Trophoblast cell (in vitro differentiated cells and primary cell): ENCODE data around the gene METTL1.

Experiments
- DNase-seq, 2 donors: peaks; one replicate each; pipeline ENCODE4 v3.0.0-alpha.2; 2016
- H2AFZ ChIP-seq: 2 replicates; pipeline ENCODE4 v1.6.1; 2013; ENCODE audit warnings: low read length, moderate library complexity, mild to moderate bottlenecking; ENCODE audit not compliant: insufficient read depth, poor library complexity
- H2AK5ac ChIP-seq: 2 replicates; pipeline ENCODE4 v1.6.1; 2013; ENCODE audit warnings: mild to moderate bottlenecking, low read length
- H2BK120ac ChIP-seq: 2 replicates; pipeline ENCODE4 v1.6.1; 2013; ENCODE audit warnings: low read length, mild to moderate bottlenecking, moderate library complexity; ENCODE audit not compliant: insufficient read depth, poor library complexity
- H2BK12ac ChIP-seq: 2 replicates; pipeline ENCODE4 v1.6.1; 2013; ENCODE audit warnings: mild to moderate bottlenecking, low read length, moderate library complexity
- H2BK5ac ChIP-seq: 2 replicates; pipeline ENCODE4 v1.6.1; 2013; ENCODE audit warnings: low read length, low read depth, moderate library complexity, mild to moderate bottlenecking; ENCODE audit not compliant: poor library complexity
- H3K14ac ChIP-seq: 2 replicates; pipeline ENCODE4 v1.6.1; 2013; ENCODE audit warnings: mild to moderate bottlenecking, low read length
- H3K18ac ChIP-seq: 2 replicates; pipeline ENCODE4 v1.6.1; 2013; ENCODE audit warnings: mild to moderate bottlenecking, low read length
- H3K23ac ChIP-seq: 2 replicates; pipeline ENCODE4 v1.6.1; 2013; ENCODE audit warnings: low read length
- H3K27ac ChIP-seq: 2 replicates; pipeline ENCODE4 v1.5.1; 2013; ENCODE audit warnings: low read depth, mild to moderate bottlenecking, inconsistent platforms, low read length, moderate library complexity
- H3K27me3 ChIP-seq: 2 replicates; pipeline ENCODE4 v1.6.1; 2013; ENCODE audit warnings: inconsistent platforms, mild to moderate bottlenecking, low read length, moderate library complexity; ENCODE audit not compliant: insufficient read depth
- H3K36me3 ChIP-seq, 2 experiments: 1 replicate in 1 of 2; 2 replicates in 1 of 2; pipeline ENCODE4 v1.6.1; 2013; ENCODE audit warnings: low read length in 2 of 2, mild to moderate bottlenecking in 2 of 2, moderate library complexity in 1 of 2; ENCODE audit not compliant: insufficient read depth in 2 of 2, control insufficient read depth in 1 of 2
- H3K4ac ChIP-seq: 2 replicates; pipeline ENCODE4 v1.6.1; 2013; ENCODE audit warnings: low read depth, mild to moderate bottlenecking, low read length, moderate library complexity
- H3K4me1 ChIP-seq, 2 experiments: 1 replicate in 1 of 2; 2 replicates in 1 of 2; pipeline ENCODE4 v1.6.1; 2013; ENCODE audit warnings: low read length in 2 of 2, mild to moderate bottlenecking in 2 of 2, moderate library complexity in 1 of 2; ENCODE audit not compliant: insufficient read depth in 2 of 2, control insufficient read depth in 1 of 2
- H3K4me2 ChIP-seq: 2 replicates; pipeline ENCODE4 v1.6.1; 2013; ENCODE audit warnings: inconsistent platforms, mild to moderate bottlenecking, low read length, moderate library complexity
- H3K4me3 ChIP-seq: 2 replicates; pipeline ENCODE4 v1.5.1; 2013; ENCODE audit warnings: mild to moderate bottlenecking, low read depth, low read length, inconsistent platforms
- H3K79me1 ChIP-seq: one replicate; pipeline ENCODE4 v1.6.1; 2013; ENCODE audit warnings: low read length
- H3K79me2 ChIP-seq: 2 replicates; pipeline ENCODE4 v1.6.1; 2013; ENCODE audit warnings: low read length, mild to moderate bottlenecking; ENCODE audit not compliant: control insufficient read depth, insufficient read depth, poor library complexity
- H3K9ac ChIP-seq: 2 replicates; pipeline ENCODE4 v1.6.1; 2013; ENCODE audit warnings: mild to moderate bottlenecking, low read length
- H3K9me3 ChIP-seq: 2 replicates; pipeline ENCODE4 v1.6.1; 2013; ENCODE audit warnings: low read depth, mild to moderate bottlenecking, control low read depth, inconsistent platforms, low read length; ENCODE audit not compliant: insufficient read depth
- H4K12ac ChIP-seq: 2 replicates; pipeline ENCODE4 v1.6.1; 2013; ENCODE audit warnings: low read depth, mild to moderate bottlenecking, low read length, moderate library complexity
- H4K8ac ChIP-seq: 2 replicates; pipeline ENCODE4 v1.6.1; 2013; ENCODE audit warnings: low read depth, mild to moderate bottlenecking, low read length, moderate library complexity
- H4K91ac ChIP-seq: one replicate; pipeline ENCODE4 v1.6.1; 2013; ENCODE audit warnings: low read depth, mild to moderate bottlenecking, low read length, moderate library complexity
- WGBS: extraction: QIAGEN DNeasy Blood & Tissue Kit; methylation state at CpG from one replicate; pipeline ENCODE4 v1.1.7; 2013; ENCODE audit warnings: missing lambda C conversion rate; ENCODE audit not compliant: insufficient read length, insufficient coverage; ENCODE audit errors: extremely low coverage; 5-methylcytosine and 5-hydroxymethylcytosine counted together

The METTL1 gene

DNA sequence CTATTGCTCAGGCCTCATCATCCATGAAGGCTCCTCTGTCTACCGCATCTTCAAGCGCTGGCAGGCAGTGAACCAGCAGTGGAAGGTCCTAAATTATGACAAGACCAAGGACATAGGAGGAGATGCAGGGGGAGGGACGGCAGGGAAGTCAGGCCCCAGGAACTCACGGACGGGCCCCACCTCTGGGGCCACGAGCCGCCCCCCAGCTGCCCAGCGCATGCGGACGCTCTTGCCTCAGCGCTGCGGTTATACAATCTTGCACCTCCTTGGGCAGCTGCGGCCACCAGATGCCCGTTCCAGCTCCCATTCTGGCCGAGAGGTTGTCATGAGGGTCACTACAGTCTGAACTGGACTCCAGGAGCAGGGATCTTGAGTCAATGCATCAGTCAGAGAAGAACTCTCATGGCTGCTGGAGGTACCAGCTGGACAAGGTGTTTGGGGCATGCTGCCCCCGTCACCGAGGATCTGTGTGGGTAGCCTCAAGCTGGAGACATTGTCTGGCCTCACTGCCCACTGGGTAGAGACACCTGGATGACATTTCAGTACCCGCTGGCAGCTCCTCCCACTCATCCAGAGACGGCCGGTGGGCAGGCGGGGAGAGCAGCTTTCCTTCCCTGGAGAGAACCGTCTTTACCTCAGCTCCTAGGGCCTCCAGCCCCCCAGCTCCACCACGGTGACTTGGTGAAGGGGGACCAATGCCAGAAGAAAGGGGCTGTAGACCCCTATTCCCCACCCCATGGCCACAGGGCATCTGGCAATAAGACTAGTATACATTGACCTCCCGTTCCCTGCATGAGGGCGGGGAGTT is 13.1 kb downstream of the METTL1 start:
- Histone ChIP-seq H4K12ac (no peak overlapping the region), H2BK5ac (no peak overlapping the region), H3K9me3 (peaks cover 5% of the 10 kb centered on the region), H3K27me3 (peaks cover 30% of the 10 kb centered on the region), H3K23ac (no peak overlapping the region), H3K79me2 (no peaks in the 10 kb centered on the region), H3K4me1 (peaks cover 2 to 8% of the 10 kb centered on the region in 2 experiments), H4K91ac (no peak overlapping the region), H3K4me2 (no peak overlapping the region), H3K4me3 (no peak overlapping the region), H2AFZ (no peak overlapping the region), H2BK12ac (no peak overlapping the region), H2BK120ac (no peak overlapping the region), H3K14ac (no peak overlapping the region), H3K79me1 (no peaks in the 10 kb centered on the region), H3K36me3 (no peaks in the 10 kb centered on the region), H2AK5ac (no peak overlapping the region), H3K18ac (no peak overlapping the region), H3K4ac (no peak overlapping the region), H3K27ac (no peak overlapping the region), H4K8ac (no peak overlapping the region), H3K9ac (no peak overlapping the region)
- no peak for DNase-seq
- no CpG with 5 or more reads among the region's 25 CpGs for WGBS

DNA sequence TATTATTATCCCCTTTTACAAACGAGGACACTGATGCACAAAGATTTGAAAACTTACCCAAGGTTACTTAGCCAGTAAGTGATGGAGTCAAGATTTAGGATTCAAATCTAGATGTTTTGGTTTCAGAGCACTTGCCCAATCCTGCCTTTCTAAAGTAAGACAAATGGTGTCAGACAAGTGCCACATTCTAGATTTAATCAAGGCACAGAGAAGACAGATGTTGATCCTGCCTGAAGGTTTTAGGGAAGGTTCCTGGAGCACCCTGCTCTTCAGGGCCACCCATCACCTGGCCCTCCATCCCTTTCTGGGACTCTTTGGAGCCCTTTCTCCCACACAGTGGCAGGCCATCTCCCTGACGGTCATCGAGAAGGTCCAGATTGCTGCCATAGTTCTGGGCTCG is 14.1 kb downstream of the METTL1 start:
- Histone ChIP-seq H3K4me3 (no peak overlapping the region), H2AFZ (no peak overlapping the region)
- no CpG with 5 or more reads among the region's 4 CpGs for WGBS

DNA sequence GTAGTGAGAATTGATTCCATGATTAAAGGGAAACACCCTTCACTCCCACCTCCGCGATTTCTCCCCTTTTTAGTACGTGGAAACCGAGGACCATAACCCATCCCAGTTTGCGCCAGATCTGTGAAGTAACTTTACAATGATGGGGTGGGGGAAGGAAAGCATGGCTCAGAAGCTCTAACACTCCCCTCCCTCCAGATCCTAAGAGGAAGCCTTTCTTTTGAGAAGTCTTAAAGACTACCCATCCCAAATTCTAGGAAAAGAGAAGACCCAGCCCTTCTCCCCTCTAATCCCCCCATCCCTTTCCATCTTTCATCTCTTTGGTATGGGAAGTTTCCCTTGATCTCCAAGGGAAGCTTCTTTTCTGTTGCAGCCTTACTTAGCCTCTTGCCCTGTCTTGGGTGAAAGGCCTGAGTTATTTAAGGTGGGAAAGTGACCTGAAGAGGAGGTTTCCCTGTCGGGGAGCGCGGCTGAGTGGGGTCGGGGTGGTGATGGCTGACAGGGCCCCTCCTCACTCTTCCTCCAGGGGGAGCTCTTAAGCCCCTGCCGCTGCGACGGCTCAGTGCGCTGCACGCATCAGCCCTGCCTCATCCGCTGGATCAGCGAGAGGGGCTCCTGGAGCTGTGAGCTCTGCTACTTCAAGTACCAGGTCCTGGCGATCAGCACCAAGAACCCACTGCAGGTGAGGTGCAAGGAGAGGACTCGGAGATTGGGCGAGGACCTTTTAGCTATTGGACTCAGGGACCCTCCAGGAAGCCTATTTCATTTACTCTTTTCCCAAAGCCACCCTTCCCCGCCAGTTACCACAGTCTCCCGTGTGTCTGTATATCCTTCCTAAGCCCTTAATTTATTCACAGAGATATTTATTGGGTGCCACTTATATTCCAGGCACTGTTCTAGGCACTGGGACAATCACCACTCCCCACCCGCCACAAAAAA is 15.2 kb downstream of the METTL1 start:
- Histone ChIP-seq H3K18ac (no peak overlapping the region), H2BK5ac (no peak overlapping the region), H2AK5ac (no peak overlapping the region), H2AFZ (no peak overlapping the region), H3K14ac (no peak overlapping the region), H3K4me2 (peak overlapping the region; percentile 86), H3K4ac (no peak overlapping the region), H3K4me1 (peaks cover 2 to 10% of the 10 kb centered on the region in 2 experiments), H2BK12ac (no peak overlapping the region), H3K79me2 (peaks cover 4% of the 10 kb centered on the region), H4K8ac (no peak overlapping the region), H3K23ac (no peak overlapping the region), H3K36me3 (no peaks in the 10 kb centered on the region), H3K4me3 (no peak overlapping the region), H3K27me3 (peaks cover 22% of the 10 kb centered on the region), H3K79me1 (peaks cover 3% of the 10 kb centered on the region), H4K12ac (no peak overlapping the region), H3K9me3 (peaks cover 5% of the 10 kb centered on the region), H4K91ac (no peak overlapping the region), H2BK120ac (no peak overlapping the region), H3K27ac (no peak overlapping the region), H3K9ac (no peak overlapping the region)
- WGBS = no CpG with 5 or more reads among the region's 22 CpGs
- peak in 1 of 2 donors; percentile 71 for DNase-seq

More for the DNA sequence above, 14.1 kb downstream of the METTL1 start:
- no peak overlapping the region for H3K9ac ChIP-seq
- peaks cover 22% of the 10 kb centered on the region for H3K27me3 ChIP-seq
- no peak overlapping the region for H2AK5ac ChIP-seq
- H3K4me2 ChIP-seq = no peak overlapping the region
- no peak overlapping the region for H2BK120ac ChIP-seq
- H3K79me2 ChIP-seq = no peaks in the 10 kb centered on the region
- no peaks in the 10 kb centered on the region for H3K36me3 ChIP-seq
- H3K27ac ChIP-seq = no peak overlapping the region
- H3K23ac ChIP-seq = no peak overlapping the region
- no peak overlapping the region for H2BK5ac ChIP-seq
- no peak overlapping the region for H3K14ac ChIP-seq
- H3K9me3 ChIP-seq = peaks cover 5% of the 10 kb centered on the region
- no peak overlapping the region for H3K18ac ChIP-seq
- no peak overlapping the region for H4K12ac ChIP-seq
- DNase-seq = no peak
- no peak overlapping the region for H3K4ac ChIP-seq
- peaks cover 2 to 10% of the 10 kb centered on the region in 2 experiments for H3K4me1 ChIP-seq
- H2BK12ac ChIP-seq = no peak overlapping the region
- no peaks in the 10 kb centered on the region for H3K79me1 ChIP-seq
- H4K91ac ChIP-seq = no peak overlapping the region
- H4K8ac ChIP-seq = no peak overlapping the region

GRCh38 chr12:57755454-57756372 is 16.2 kb downstream of the METTL1 start:
- Histone ChIP-seq H3K14ac (no peak overlapping the region), H2BK12ac (no peak overlapping the region), H4K8ac (no peak overlapping the region), H3K9me3 (peaks cover 5% of the 10 kb centered on the region), H2AK5ac (no peak overlapping the region), H2AFZ (peak overlapping the region; percentile 66), H2BK5ac (no peak overlapping the region), H3K18ac (no peak overlapping the region), H3K79me1 (peaks cover 3% of the 10 kb centered on the region), H3K4me1 (peaks cover 7 to 18% of the 10 kb centered on the region in 2 experiments), H4K12ac (no peak overlapping the region), H3K27me3 (peaks cover 22% of the 10 kb centered on the region), H3K4me2 (peak overlapping the region; percentile 86), H3K4me3 (peak overlapping the region; percentile 66), H3K36me3 (peaks cover 1 to 5% of the 10 kb centered on the region in 2 experiments), H2BK120ac (no peak overlapping the region), H4K91ac (no peak overlapping the region), H3K4ac (no peak overlapping the region), H3K27ac (no peak overlapping the region), H3K79me2 (peaks cover 9% of the 10 kb centered on the region), H3K9ac (no peak overlapping the region), H3K23ac (no peak overlapping the region)
- DNase-seq = peak in 1 of 2 donors; percentile 26
- no CpG with 5 or more reads among the region's 76 CpGs for WGBS
